Measurements from ENCODE around the gene CFAP210. TPM values are rescaled to one million over a fixed set of nuclear protein-coding genes. Genes with fewer than 3 reads are reported as not detected.

The CFAP210 gene
- total and polyA plus RNA-seq, 4 donors, result 0.02 to 0.42 (median 0.21) TPM

DNA sequence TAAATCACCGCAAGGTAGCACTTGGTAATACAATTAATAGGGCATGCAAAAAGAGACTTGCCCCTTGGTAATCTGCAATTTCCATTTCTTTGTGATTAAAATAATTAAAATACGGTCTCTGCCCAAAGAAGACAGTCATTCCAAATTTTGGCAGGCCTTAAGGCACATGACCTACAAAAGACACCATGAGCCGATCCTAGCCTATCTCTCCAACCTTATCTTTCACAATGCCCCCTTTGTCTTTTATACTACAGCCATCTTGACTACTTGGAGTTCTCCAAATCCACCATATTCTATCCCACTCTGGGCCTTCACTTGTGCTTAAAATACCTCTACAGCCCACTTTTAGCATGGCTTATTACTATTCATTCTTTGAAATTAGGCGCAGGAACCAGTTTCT, 23.3 kb downstream of the CFAP210 start (continued):
- TF ChIP-seq, protein P1, sequence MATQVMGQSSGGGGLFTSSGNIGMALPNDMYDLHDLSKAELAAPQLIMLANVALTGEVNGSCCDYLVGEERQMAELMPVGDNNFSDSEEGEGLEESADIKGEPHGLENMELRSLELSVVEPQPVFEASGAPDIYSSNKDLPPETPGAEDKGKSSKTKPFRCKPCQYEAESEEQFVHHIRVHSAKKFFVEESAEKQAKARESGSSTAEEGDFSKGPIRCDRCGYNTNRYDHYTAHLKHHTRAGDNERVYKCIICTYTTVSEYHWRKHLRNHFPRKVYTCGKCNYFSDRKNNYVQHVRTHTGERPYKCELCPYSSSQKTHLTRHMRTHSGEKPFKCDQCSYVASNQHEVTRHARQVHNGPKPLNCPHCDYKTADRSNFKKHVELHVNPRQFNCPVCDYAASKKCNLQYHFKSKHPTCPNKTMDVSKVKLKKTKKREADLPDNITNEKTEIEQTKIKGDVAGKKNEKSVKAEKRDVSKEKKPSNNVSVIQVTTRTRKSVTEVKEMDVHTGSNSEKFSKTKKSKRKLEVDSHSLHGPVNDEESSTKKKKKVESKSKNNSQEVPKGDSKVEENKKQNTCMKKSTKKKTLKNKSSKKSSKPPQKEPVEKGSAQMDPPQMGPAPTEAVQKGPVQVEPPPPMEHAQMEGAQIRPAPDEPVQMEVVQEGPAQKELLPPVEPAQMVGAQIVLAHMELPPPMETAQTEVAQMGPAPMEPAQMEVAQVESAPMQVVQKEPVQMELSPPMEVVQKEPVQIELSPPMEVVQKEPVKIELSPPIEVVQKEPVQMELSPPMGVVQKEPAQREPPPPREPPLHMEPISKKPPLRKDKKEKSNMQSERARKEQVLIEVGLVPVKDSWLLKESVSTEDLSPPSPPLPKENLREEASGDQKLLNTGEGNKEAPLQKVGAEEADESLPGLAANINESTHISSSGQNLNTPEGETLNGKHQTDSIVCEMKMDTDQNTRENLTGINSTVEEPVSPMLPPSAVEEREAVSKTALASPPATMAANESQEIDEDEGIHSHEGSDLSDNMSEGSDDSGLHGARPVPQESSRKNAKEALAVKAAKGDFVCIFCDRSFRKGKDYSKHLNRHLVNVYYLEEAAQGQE (IDR thresholded peaks at IDR 0.05), result no peak
- TF ChIP-seq, protein P2, sequence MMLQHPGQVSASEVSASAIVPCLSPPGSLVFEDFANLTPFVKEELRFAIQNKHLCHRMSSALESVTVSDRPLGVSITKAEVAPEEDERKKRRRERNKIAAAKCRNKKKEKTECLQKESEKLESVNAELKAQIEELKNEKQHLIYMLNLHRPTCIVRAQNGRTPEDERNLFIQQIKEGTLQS (IDR thresholded peaks at IDR 0.05), result no peak
- TF ChIP-seq NR2F2 (IDR thresholded peaks at IDR 0.05), result no peak

DNA sequence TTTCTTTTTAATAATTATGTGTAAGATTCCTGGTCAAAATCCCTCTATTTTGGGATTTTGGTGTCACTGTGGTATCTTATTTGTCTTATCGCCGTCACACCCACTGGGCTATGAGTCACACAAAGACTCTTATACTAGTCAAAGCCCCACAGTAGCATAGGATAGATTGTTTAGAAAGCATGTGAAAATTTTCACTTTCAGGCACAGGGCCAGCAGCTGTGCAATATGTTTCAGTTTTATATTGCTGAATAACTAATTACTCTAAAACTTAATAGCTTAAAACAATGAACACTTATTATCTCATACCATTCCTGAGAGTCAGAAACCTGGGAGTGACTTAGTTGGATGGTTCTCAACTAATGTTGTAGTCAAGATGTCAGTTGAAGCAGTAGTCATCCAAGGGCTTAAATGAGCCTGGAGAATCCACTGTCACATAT, 24.0 kb downstream of the CFAP210 start:
- Histone ChIP-seq H3K4me3 (ENCODE audit: low read depth in 1 of 3, low read length in 3 of 3) (no peak overlapping the region), H3K9ac (ENCODE audit: low read depth in 1 of 2, low read length in 2 of 2) (no peak overlapping the region), H3K27me3 (ENCODE audit: control insufficient read depth in 4 of 4, insufficient read depth in 4 of 4, low read length in 3 of 4) (no peaks in the 10 kb centered on the region), H3K4me1 (ENCODE audit: control insufficient read depth in 4 of 4, insufficient read depth in 4 of 4, low read length in 3 of 4) (no peaks in the 10 kb centered on the region), H3K9me3 (ENCODE audit: control insufficient read depth in 4 of 4, low read length in 3 of 4) (no peaks in the 10 kb centered on the region), H3K27ac (ENCODE audit: low read depth in 1 of 2, low read length in 2 of 2) (no peak overlapping the region), H3K36me3 (ENCODE audit: control insufficient read depth in 4 of 4, insufficient read depth in 3 of 4, low read depth in 1 of 4, low read length in 3 of 4) (no peaks in the 10 kb centered on the region)
- TF ChIP-seq MAX (IDR thresholded peaks at IDR 0.05) (no peak), FOXA1 (IDR thresholded peaks at IDR 0.05) (no peak), NR2F2 (IDR thresholded peaks at IDR 0.05) (no peak), FOXA2 (IDR thresholded peaks at IDR 0.05) (no peak), RXRA (IDR thresholded peaks at IDR 0.05) (no peak), HNF4A (conservative IDR thresholded peaks at IDR 0.05) (no peak), HNF4G (IDR thresholded peaks at IDR 0.05) (no peak), CTCF (IDR thresholded peaks at IDR 0.05; ENCODE audit: low read depth, low read length, missing input control) (no peak), RAD21 (IDR thresholded peaks at IDR 0.05) (no peak), JUND (IDR thresholded peaks at IDR 0.05) (no peak), EGR1 (IDR thresholded peaks at IDR 0.05; ENCODE audit: low read depth in 2 of 2) (no peak), TAF1 (conservative IDR thresholded peaks at IDR 0.05) (no peak)
- TF ChIP-seq, protein P1 (IDR thresholded peaks at IDR 0.05), result no peak
- TF ChIP-seq, protein P3, sequence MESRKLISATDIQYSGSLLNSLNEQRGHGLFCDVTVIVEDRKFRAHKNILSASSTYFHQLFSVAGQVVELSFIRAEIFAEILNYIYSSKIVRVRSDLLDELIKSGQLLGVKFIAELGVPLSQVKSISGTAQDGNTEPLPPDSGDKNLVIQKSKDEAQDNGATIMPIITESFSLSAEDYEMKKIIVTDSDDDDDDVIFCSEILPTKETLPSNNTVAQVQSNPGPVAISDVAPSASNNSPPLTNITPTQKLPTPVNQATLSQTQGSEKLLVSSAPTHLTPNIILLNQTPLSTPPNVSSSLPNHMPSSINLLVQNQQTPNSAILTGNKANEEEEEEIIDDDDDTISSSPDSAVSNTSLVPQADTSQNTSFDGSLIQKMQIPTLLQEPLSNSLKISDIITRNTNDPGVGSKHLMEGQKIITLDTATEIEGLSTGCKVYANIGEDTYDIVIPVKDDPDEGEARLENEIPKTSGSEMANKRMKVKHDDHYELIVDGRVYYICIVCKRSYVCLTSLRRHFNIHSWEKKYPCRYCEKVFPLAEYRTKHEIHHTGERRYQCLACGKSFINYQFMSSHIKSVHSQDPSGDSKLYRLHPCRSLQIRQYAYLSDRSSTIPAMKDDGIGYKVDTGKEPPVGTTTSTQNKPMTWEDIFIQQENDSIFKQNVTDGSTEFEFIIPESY (IDR thresholded peaks at IDR 0.05), result no peak
- 88% methylated on average over 2 of the region's 2 CpGs for WGBS
- DNase-seq (ENCODE audit: low spot score), result no peak
